Right atrium auricular region (tissue), 2 donors: ENCODE data around the gene CCL15. TPM values are rescaled to one million over a fixed set of nuclear protein-coding genes. Genes with fewer than 3 reads are reported as not detected.

Experiments
- DNase-seq: peaks from one replicate; pipeline ENCODE4 v3.0.0-alpha.2; 2019; ENCODE audit warnings: low spot score
- H3K27ac ChIP-seq, 2 donors: fragments of 200-600 bp; sonication (generic); 1 replicate in 1 of 2; 2 replicates in 1 of 2; pipeline ENCODE4 v1.5.1; 2016 to 2019
- H3K27me3 ChIP-seq, 2 donors: fragments of 200-600 bp; sonication (generic); one replicate each; pipeline versions ENCODE4 v1.5.1 to v1.6.0; 2017 to 2019
- H3K36me3 ChIP-seq: fragments of 200-600 bp; sonication (generic); one replicate; pipeline ENCODE4 v1.5.1; 2016
- H3K4me1 ChIP-seq, 2 donors: fragments of 200-600 bp; sonication (generic); one replicate each; pipeline versions ENCODE4 v1.5.1 to v1.6.0; 2017 to 2019
- H3K4me3 ChIP-seq, 2 donors: fragments of 200-600 bp; sonication (generic); 1 replicate in 1 of 2; 2 replicates in 1 of 2; pipeline ENCODE4 v1.5.1; 2017 to 2019; ENCODE audit warnings: mild to moderate bottlenecking in 1 of 2, moderate library complexity in 1 of 2
- H3K9me3 ChIP-seq, 2 donors: fragments of 200-600 bp; sonication (generic); one replicate each; pipeline ENCODE4 v1.5.1; 2019
- total RNA-seq, 2 donors: library from RNA; depleted of rRNA; stranded (reverse); fragments of >200 nt; gene quantifications; one replicate each; pipeline ENCODE4 v1.1.0, GENCODE V29; 2016
- TF ChIP-seq, protein P1 (sequence below), 2 donors: fragments of 200-600 bp; sonication (generic); IDR thresholded peaks; one replicate each; pipeline ENCODE4 v1.5.1; 2019; ENCODE audit warnings: antibody characterized with exemption in 2 of 2

The CCL15 gene
- total RNA-seq, 2 donors from 2014 or later: not detected

DNA sequence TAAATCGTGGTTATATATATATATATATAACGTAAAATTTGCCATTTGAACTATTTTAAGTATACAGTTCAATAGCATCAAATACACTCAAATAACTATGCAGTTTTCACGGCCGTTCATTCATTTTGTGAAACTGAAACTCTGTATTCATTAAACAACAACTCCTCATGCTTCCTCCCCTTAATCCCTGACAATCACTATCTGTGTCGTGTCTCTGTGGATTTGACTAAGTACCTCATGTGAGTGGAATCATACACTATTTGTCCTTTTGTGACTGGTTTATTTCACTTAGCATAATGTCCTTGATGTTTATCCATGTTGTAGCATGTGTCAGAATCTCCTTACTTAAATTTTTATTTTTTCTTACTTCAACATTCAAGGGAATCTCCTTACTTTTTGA is 13.6 kb upstream of the CCL15 start:
- H3K4me3 ChIP-seq: no peak overlapping the region
- H3K27me3 ChIP-seq: no peaks in the 10 kb centered on the region
- DNase-seq: no peak
- peaks cover 0 to 10% of the 10 kb centered on the region in 2 donors for H3K9me3 ChIP-seq
- H3K4me1 ChIP-seq: no peaks in the 10 kb centered on the region
- H3K36me3 ChIP-seq: no peaks in the 10 kb centered on the region
- TF ChIP-seq, protein P1, sequence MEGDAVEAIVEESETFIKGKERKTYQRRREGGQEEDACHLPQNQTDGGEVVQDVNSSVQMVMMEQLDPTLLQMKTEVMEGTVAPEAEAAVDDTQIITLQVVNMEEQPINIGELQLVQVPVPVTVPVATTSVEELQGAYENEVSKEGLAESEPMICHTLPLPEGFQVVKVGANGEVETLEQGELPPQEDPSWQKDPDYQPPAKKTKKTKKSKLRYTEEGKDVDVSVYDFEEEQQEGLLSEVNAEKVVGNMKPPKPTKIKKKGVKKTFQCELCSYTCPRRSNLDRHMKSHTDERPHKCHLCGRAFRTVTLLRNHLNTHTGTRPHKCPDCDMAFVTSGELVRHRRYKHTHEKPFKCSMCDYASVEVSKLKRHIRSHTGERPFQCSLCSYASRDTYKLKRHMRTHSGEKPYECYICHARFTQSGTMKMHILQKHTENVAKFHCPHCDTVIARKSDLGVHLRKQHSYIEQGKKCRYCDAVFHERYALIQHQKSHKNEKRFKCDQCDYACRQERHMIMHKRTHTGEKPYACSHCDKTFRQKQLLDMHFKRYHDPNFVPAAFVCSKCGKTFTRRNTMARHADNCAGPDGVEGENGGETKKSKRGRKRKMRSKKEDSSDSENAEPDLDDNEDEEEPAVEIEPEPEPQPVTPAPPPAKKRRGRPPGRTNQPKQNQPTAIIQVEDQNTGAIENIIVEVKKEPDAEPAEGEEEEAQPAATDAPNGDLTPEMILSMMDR (IDR thresholded peaks at IDR 0.05): no peak
- no peak overlapping the region for H3K27ac ChIP-seq

DNA sequence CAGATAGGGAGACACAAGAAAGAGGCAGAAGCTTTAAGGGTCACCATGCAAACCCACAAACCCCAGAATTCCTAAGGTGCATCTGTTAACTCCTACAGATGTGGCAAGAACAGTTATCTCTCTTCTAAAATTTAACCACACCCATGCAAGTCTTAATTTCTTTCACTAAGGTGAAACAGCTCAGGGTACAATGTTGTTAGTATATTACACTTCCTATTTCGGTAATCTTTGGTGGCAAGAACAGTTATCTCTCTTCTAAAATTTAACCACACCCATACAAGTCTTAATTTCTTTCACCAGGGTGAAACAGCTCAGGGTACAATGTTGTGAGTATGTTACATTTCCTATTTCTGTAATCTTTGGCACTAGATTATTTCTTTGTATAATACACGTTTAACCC is 9.8 kb upstream of the CCL15 start:
- TF ChIP-seq, protein P1 (IDR thresholded peaks at IDR 0.05): no peak
- H3K4me1 ChIP-seq: no peaks in the 10 kb centered on the region
- H3K9me3 ChIP-seq: peaks cover 0 to 17% of the 10 kb centered on the region in 2 donors
- H3K36me3 ChIP-seq: no peaks in the 10 kb centered on the region
- no peak overlapping the region for H3K27ac ChIP-seq
- no peak overlapping the region for H3K4me3 ChIP-seq
- no peak for DNase-seq
- no peaks in the 10 kb centered on the region for H3K27me3 ChIP-seq

DNA sequence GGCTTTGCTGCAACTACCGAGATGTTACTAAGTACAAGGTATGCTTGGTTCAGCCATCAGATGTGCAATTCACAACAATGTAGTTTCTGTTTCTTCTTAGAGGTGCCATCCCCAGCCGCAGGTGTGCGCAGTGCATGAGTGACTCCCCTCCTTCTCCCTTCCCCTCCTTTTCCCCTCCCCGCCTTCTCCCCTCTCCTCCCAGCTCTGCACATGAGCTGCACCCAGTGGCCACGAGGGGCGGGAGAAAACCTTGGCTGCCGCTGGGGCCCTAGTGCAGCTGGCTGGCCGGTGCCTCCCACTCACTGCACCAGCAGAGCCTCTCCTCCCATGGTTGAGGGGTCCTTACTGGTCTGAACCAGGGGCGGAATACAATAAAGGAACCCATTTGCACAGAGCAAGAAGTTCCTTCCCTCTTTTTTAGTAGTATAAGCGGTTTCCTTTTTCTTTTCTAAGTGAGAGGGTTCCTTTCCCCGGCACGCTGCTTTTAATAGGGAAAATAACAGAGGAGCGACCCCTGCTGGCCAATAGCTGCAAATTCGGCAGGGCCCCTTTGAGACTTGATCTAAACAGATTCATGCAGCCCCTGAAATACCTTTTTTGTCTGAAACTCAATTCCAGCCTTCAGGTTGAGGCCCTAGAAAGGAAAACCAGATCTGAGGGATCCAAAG is 7.8 kb upstream of the CCL15 start:
- DNase-seq: no peak
- Histone ChIP-seq H3K27ac (no peak overlapping the region), H3K4me3 (no peak overlapping the region), H3K36me3 (no peaks in the 10 kb centered on the region), H3K9me3 (peaks cover 0 to 17% of the 10 kb centered on the region in 2 donors), H3K4me1 (no peaks in the 10 kb centered on the region), H3K27me3 (no peaks in the 10 kb centered on the region)
- TF ChIP-seq, protein P1 (IDR thresholded peaks at IDR 0.05): peak in 1 of 2 donors; percentile 36

DNA sequence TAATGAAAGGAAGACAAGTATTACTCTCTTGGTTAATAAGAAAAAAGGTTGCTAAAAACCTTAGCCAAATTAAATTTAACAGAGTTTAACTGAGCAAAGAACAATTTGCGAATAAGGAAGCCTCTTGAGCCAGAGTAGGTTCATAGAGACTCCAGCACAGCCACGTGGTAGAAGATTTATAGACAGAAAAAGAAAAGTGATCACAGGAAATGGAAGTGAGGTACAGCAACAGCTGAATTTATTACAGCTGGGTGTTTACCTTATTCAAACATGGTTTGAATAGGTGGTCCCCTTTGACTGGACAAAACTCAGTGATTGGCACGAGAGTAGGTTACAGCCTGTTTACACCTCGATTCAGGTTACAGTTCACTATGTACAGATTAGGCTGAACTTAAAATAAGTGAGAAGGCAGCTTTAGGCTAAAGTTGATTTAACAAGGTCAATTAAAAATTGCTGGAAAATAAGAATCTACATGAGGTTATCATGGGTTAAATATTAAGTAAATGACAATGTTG is 3.3 kb upstream of the CCL15 start:
- no peaks in the 10 kb centered on the region for H3K27me3 ChIP-seq
- no peaks in the 10 kb centered on the region for H3K4me1 ChIP-seq
- TF ChIP-seq, protein P1 (IDR thresholded peaks at IDR 0.05): no peak
- no peaks in the 10 kb centered on the region for H3K36me3 ChIP-seq
- DNase-seq: no peak
- H3K27ac ChIP-seq: no peak overlapping the region
- peaks cover 0 to 5% of the 10 kb centered on the region in 2 donors for H3K9me3 ChIP-seq
- no peak overlapping the region for H3K4me3 ChIP-seq

DNA sequence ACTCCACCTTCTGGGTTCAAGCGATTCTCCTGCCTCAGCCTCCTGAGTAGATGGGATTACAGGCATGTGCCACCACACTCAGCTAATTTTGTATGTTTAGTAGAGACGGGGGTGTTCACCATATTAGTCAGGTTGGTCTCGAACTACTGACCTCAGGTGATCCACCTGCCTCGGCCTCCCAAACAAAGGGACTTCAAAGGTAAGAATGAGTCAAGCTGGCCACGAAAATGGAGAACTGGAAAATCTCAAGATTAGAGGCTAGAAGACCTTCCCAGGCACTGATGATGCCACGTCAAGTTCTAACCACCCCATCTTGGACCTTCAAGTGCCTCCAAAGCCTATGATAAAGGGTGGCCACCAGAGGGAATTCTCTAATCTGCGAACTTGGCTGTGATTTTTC is 1.3 kb upstream of the CCL15 start:
- no peaks in the 10 kb centered on the region for H3K36me3 ChIP-seq

More for the DNA sequence above, 1.3 kb upstream of the CCL15 start:
- Histone ChIP-seq H3K4me1 (no peaks in the 10 kb centered on the region), H3K27ac (no peak overlapping the region), H3K27me3 (no peaks in the 10 kb centered on the region), H3K4me3 (no peak overlapping the region), H3K9me3 (no peaks in the 10 kb centered on the region)
- TF ChIP-seq, protein P1 (IDR thresholded peaks at IDR 0.05): no peak
- no peak for DNase-seq
